ENCODE measurements around the gene LMNA. TPM values are rescaled to one million over a fixed set of nuclear protein-coding genes. Genes with fewer than 3 reads are reported as not detected.

The LMNA gene
- total and polyA plus RNA-seq, 2 of the 4 experiments (the other 2 are of a cell fraction): 563 to 755 TPM

DNA sequence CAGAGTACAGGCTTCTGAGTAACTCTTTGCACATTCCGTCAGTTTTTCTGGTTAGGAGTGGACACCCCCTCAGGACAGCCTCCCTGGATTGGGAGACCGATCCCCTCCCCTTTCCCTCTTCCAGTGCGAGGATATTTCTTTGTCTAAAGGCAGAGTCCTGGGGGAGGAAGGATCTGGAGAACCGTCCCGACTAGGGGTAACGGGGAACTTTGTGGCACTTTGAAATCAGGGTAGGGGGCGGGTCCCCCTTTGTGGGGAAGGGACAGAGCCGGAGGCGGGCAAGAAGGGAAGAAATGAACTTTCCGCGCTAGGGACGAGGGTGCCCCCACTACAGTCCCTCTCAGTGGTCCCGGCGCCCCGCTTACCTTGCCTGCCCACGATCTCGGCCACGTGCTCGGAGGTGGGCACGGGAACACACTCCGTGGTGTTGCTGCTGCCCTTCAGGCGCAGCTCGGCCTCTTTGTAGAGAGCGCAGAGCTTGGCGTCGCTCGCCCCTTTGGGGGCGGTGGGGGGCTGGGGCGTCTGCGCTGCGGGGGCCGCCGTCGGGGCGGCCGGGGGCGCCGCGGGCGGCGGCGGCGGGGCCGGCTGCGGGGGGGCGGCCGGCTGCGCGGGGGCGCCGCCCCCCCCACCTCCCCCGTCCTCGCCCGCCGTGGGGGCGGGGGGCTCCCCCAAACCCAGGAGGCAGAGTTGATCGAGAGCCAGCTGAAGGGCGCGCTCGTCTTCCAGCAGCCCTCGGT is 33.2 kb upstream of the LMNA start:
- in situ Hi-C loops (cut with MboI; ENCODE audit: low sequenced_read_pairs) (no loop called here), intact Hi-C loops (cut with micrococcal nuclease) (no loop called here), dilution Hi-C loops (cut with HindIII; ENCODE audit: low sequenced_read_pairs, unreplicated experiment) (no loop called here)
- Histone ChIP-seq H2BK20ac (ENCODE audit: low read depth, low read length) (no peak overlapping the region), H2BK15ac (ENCODE audit: low read depth, low read length) (no peak overlapping the region; the same call in 2 of the 3 replicates), H3K27me3 (ENCODE audit: control insufficient read depth, insufficient read depth, low read length) (no peaks in the 10 kb centered on the region), H3K14ac (replicated peaks; ENCODE audit: low read depth, low read length) (peak overlapping the region; percentile 89), H2AK5ac (ENCODE audit: low read depth, low read length) (peak overlapping the region; percentile 96), H2BK120ac (ENCODE audit: low read depth, low read length) (peak overlapping the region; percentile 19), H3K56ac (ENCODE audit: extremely low read depth, insufficient read depth, low read length) (peak overlapping the region; percentile 82), H3K4me3 (ENCODE audit: insufficient read depth, low read depth, low read length) (peak overlapping the region; percentile 71), H3K36me3 (ENCODE audit: control insufficient read depth, insufficient read depth, low read length) (peaks cover 15% of the 10 kb centered on the region), H4K91ac (ENCODE audit: insufficient read depth, low read depth, low read length) (peak overlapping the region; percentile 87), H2BK5ac (ENCODE audit: low read depth, low read length, poor library complexity, severe bottlenecking) (peak overlapping the region; percentile 48), H2AFZ (replicated peaks; ENCODE audit: low read length, poor library complexity) (peak overlapping the region; percentile 87), H3K4me2 (ENCODE audit: low read depth, low read length) (peak overlapping the region; percentile 92), H3K9ac (ENCODE audit: low read depth, low read length) (peak overlapping the region; percentile 94), H3K79me1 (ENCODE audit: low read depth in 1 of 2, low read length in 2 of 2) (peaks cover 29 to 89% of the 10 kb centered on the region in 2 experiments), H3K23ac (ENCODE audit: low read depth, low read length) (peak overlapping the region; percentile 87; the same call in 1 of the 2 replicates), H2AK9ac (replicated peaks; ENCODE audit: low read depth, low read length, poor library complexity) (peak overlapping the region; percentile 98), H3K4me1 (ENCODE audit: control insufficient read depth, insufficient read depth, low read length) (peaks cover 19% of the 10 kb centered on the region), H3K4ac (ENCODE audit: low read depth, low read length) (peak overlapping the region; percentile 89), H3K9me3 (ENCODE audit: control insufficient read depth, insufficient read depth, low read length) (no peaks in the 10 kb centered on the region), H4K8ac (ENCODE audit: low read depth in 2 of 2, low read length in 2 of 2) (peak overlapping the region; percentile 77 to 91), H3K27ac (ENCODE audit: insufficient read depth, low read length) (peak overlapping the region; percentile 91), H3K9me1 (ENCODE audit: insufficient read depth, low read length) (peaks cover 10% of the 10 kb centered on the region), H3K18ac (ENCODE audit: low read depth, low read length) (peak overlapping the region; percentile 43; the same call in 1 of the 2 replicates), H4K20me1 (ENCODE audit: insufficient read depth, low read length) (peaks cover 21% of the 10 kb centered on the region), H4K5ac (ENCODE audit: low read depth, low read length) (peak overlapping the region; percentile 78)
- ATAC-seq (ENCODE audit: low read depth) (peak; percentile 18), DNase-seq (peak; percentile 35)
- CTCF ChIA-PET: no interaction called here
- TF ChIP-seq MXI1 (IDR thresholded peaks at IDR 0.05; ENCODE audit: borderline replicate concordance, low read depth, low read length): peak; percentile 91
- TF ChIP-seq, protein P1, sequence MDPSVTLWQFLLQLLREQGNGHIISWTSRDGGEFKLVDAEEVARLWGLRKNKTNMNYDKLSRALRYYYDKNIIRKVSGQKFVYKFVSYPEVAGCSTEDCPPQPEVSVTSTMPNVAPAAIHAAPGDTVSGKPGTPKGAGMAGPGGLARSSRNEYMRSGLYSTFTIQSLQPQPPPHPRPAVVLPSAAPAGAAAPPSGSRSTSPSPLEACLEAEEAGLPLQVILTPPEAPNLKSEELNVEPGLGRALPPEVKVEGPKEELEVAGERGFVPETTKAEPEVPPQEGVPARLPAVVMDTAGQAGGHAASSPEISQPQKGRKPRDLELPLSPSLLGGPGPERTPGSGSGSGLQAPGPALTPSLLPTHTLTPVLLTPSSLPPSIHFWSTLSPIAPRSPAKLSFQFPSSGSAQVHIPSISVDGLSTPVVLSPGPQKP (IDR thresholded peaks at IDR 0.05; ENCODE audit: borderline replicate concordance, low read depth, low read length): no peak
- TF ChIP-seq NFE2L2 (IDR thresholded peaks at IDR 0.05; ENCODE audit: low read depth, low read length): no peak
- TF ChIP-seq CEBPB (IDR thresholded peaks at IDR 0.05; ENCODE audit: low read depth, low read length): no peak
- TF ChIP-seq MAZ (IDR thresholded peaks at IDR 0.05; ENCODE audit: borderline replicate concordance, low read depth, low read length): no peak
- TF ChIP-seq BHLHE40 (IDR thresholded peaks at IDR 0.05; ENCODE audit: low read depth, low read length): peak; percentile 21; the same call in 1 of the 2 replicates
- TF ChIP-seq, protein P2, sequence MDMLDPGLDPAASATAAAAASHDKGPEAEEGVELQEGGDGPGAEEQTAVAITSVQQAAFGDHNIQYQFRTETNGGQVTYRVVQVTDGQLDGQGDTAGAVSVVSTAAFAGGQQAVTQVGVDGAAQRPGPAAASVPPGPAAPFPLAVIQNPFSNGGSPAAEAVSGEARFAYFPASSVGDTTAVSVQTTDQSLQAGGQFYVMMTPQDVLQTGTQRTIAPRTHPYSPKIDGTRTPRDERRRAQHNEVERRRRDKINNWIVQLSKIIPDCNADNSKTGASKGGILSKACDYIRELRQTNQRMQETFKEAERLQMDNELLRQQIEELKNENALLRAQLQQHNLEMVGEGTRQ (IDR thresholded peaks at IDR 0.05; ENCODE audit: low read depth, low read length): peak; percentile 44; the same call in 1 of the 2 replicates
- no TSS peak for BruUV-seq (replicated peaks)
- POLR2A ChIA-PET (ENCODE audit: unreplicated experiment): no interaction called here
- 0% methylated on average over 6 of the region's 61 CpGs; no CpG with 5 or more reads in 1 of the 2 experiments for WGBS, 2 experiments (ENCODE audit: extremely low coverage in 2 of 2, insufficient read length in 1 of 2)
